ENCODE measurements around the gene ARHGAP19. TPM values are rescaled to one million over a fixed set of nuclear protein-coding genes. Genes with fewer than 3 reads are reported as not detected.

ARHGAP19 gene
- total RNA-seq, 1 experiment from 2014 or later, result 59.0 TPM

DNA sequence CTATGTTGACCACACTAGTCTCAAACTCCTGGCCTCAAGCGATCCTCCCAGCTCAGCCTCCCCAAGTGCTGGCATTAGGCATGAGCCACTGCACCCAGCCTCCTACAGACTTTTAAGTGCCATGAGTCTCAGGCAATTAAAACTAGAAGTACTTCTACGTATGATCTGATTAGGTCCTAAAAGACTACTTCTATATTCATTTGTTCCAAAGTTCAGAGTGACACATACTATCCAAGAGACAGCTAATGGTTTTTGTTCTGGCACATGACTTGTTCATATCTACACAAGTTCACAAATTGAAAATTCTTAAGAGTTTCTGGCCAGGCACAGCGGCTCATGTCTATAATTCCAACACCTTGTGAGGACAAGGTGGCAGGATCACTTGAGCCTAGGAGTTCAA, 11.7 kb downstream of the ARHGAP19 start:
- peaks cover 21% of the 10 kb centered on the region for H3K4me1 ChIP-seq (ENCODE audit: insufficient read depth, low read length, poor library complexity, severe bottlenecking)
- ChIA-PET POLR2A (ENCODE audit: low non-redundant PET) (no interaction called here), CTCF (no interaction called here)
- no TSS peak for BruUV-seq (replicated peaks)
- H3K4me3 ChIP-seq (ENCODE audit: low read depth, low read length, poor library complexity, severe bottlenecking), result no peak overlapping the region
- DNase-seq (ENCODE audit: low spot score), result no peak
- H3K27ac ChIP-seq (ENCODE audit: low read depth, low read length, poor library complexity, severe bottlenecking), result no peak overlapping the region
- no peaks in the 10 kb centered on the region for H3K27me3 ChIP-seq (replicated peaks; ENCODE audit: insufficient read depth, low read depth, low read length, poor library complexity)
- H3K9me3 ChIP-seq (ENCODE audit: low read depth, low read length, poor library complexity, severe bottlenecking), result no peaks in the 10 kb centered on the region
- TF ChIP-seq EZH2 (IDR thresholded peaks at IDR 0.05; ENCODE audit: borderline replicate concordance, low read depth, low read length, poor library complexity, severe bottlenecking), result no peak
- TF ChIP-seq, protein P1, sequence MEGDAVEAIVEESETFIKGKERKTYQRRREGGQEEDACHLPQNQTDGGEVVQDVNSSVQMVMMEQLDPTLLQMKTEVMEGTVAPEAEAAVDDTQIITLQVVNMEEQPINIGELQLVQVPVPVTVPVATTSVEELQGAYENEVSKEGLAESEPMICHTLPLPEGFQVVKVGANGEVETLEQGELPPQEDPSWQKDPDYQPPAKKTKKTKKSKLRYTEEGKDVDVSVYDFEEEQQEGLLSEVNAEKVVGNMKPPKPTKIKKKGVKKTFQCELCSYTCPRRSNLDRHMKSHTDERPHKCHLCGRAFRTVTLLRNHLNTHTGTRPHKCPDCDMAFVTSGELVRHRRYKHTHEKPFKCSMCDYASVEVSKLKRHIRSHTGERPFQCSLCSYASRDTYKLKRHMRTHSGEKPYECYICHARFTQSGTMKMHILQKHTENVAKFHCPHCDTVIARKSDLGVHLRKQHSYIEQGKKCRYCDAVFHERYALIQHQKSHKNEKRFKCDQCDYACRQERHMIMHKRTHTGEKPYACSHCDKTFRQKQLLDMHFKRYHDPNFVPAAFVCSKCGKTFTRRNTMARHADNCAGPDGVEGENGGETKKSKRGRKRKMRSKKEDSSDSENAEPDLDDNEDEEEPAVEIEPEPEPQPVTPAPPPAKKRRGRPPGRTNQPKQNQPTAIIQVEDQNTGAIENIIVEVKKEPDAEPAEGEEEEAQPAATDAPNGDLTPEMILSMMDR (conservative IDR thresholded peaks at IDR 0.05; ENCODE audit: low read depth, low read length), result no peak
- no peaks in the 10 kb centered on the region for H3K36me3 ChIP-seq (ENCODE audit: insufficient read depth, low read length, poor library complexity, severe bottlenecking)
- intact Hi-C loops (cut with micrococcal nuclease; ENCODE audit: unreplicated experiment), result no loop called here

DNA sequence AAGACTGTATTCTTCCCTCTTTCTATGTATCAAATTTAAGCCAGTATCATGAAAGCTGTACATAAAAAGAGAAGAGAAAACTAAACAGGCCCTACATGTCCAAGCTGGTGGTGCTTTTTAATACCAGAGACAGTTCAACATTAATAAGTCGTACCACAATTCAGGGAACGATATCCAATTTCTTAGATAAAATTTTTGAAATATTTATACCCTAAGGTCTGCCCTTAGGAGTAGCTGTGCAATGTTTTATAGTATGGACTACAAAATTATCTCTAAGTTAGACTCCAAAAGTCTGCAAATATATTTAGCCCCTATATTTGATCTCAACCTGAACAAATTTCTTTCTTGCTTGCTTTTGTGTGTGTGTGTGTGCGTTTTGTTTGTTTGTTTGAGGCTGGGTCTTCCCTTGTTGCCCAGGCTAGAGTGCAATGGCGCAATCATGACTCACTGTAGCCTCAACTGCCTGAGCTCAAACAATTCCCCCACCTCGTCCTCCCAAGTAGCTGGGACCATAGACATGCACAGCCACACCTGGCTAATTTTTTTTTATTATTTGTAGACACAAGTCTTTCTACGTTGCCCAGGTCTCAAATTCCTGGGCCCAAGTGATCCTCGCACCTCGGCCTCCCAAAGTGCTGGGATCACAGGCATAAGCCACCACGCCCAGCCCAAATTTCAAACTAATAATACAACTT, 13.2 kb downstream of the ARHGAP19 start:
- no peaks in the 10 kb centered on the region for H3K9me3 ChIP-seq (ENCODE audit: low read depth, low read length, poor library complexity, severe bottlenecking)
- intact Hi-C loops (cut with micrococcal nuclease; ENCODE audit: unreplicated experiment), result loop anchor here (5.0 kb wide), 1 partner anchor 53 kb away; the partner anchor contains the start of gene FRAT2
- peak overlapping the region; percentile 80 for H3K27ac ChIP-seq (ENCODE audit: low read depth, low read length, poor library complexity, severe bottlenecking)
- H3K4me3 ChIP-seq (ENCODE audit: low read depth, low read length, poor library complexity, severe bottlenecking), result no peak overlapping the region
- DNase-seq (ENCODE audit: low spot score), result no peak
- no peaks in the 10 kb centered on the region for H3K36me3 ChIP-seq (ENCODE audit: insufficient read depth, low read length, poor library complexity, severe bottlenecking)
- BruUV-seq (replicated peaks), result no TSS peak
- no peaks in the 10 kb centered on the region for H3K27me3 ChIP-seq (replicated peaks; ENCODE audit: insufficient read depth, low read depth, low read length, poor library complexity)
- ChIA-PET CTCF (interaction anchor here (0.7 to 2.0 kb wide), 3 partner anchors 54 to 596 kb away, joined by 3 to 14 read pairs (median 4); no protein-coding TSS in a partner anchor), POLR2A (ENCODE audit: low non-redundant PET) (no interaction called here)
- H3K4me1 ChIP-seq (ENCODE audit: insufficient read depth, low read length, poor library complexity, severe bottlenecking), result peaks cover 21% of the 10 kb centered on the region
- TF ChIP-seq, protein P1 (conservative IDR thresholded peaks at IDR 0.05; ENCODE audit: low read depth, low read length), result no peak
- no peak for TF ChIP-seq EZH2 (IDR thresholded peaks at IDR 0.05; ENCODE audit: borderline replicate concordance, low read depth, low read length, poor library complexity, severe bottlenecking)

DNA sequence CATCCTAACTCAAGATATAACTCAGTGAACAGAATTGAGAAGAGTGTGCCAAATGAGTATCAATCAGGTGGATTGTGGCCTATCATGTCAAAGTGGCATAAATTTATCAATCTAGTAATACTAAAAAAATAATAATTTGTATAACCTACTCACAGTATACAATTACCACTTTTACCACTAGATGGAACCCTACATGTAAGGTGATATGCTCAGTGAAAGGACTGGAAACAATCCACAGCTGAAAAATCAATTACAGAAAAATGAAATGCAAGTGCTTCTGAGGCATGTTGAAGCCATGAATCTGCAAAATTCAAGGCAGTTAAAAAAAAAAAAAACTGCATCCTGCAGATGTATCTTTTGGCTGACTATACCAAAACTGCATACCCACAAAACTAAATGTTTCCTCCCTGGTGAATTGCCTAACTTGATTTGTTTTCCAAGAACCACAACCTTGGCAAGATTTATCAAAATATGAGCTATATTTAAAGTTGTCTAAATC, 13.9 kb downstream of the ARHGAP19 start:
- CTCF ChIA-PET, result interaction anchor here (0.7 to 2.0 kb wide), 3 partner anchors 54 to 597 kb away, joined by 3 to 14 read pairs (median 4); no protein-coding TSS in a partner anchor
- BruUV-seq (replicated peaks), result no TSS peak

More for the DNA sequence above, 13.9 kb downstream of the ARHGAP19 start:
- POLR2A ChIA-PET (ENCODE audit: low non-redundant PET), result interaction anchor here (0.6 kb wide), 1 partner anchor 10 kb away, joined by 5 read pairs; no protein-coding TSS in a partner anchor
- TF ChIP-seq, protein P1 (conservative IDR thresholded peaks at IDR 0.05; ENCODE audit: low read depth, low read length), result peak; percentile 69
- TF ChIP-seq EZH2 (IDR thresholded peaks at IDR 0.05; ENCODE audit: borderline replicate concordance, low read depth, low read length, poor library complexity, severe bottlenecking), result no peak
- Histone ChIP-seq H3K4me1 (ENCODE audit: insufficient read depth, low read length, poor library complexity, severe bottlenecking) (peaks cover 21% of the 10 kb centered on the region), H3K27me3 (replicated peaks; ENCODE audit: insufficient read depth, low read depth, low read length, poor library complexity) (no peaks in the 10 kb centered on the region), H3K36me3 (ENCODE audit: insufficient read depth, low read length, poor library complexity, severe bottlenecking) (peaks cover 2% of the 10 kb centered on the region), H3K27ac (ENCODE audit: low read depth, low read length, poor library complexity, severe bottlenecking) (peak overlapping the region; percentile 80), H3K4me3 (ENCODE audit: low read depth, low read length, poor library complexity, severe bottlenecking) (no peak overlapping the region), H3K9me3 (ENCODE audit: low read depth, low read length, poor library complexity, severe bottlenecking) (no peaks in the 10 kb centered on the region)
- peak; percentile 80 for DNase-seq (ENCODE audit: low spot score)
- intact Hi-C loops (cut with micrococcal nuclease; ENCODE audit: unreplicated experiment), result loop anchor here (5.0 kb wide), 1 partner anchor 54 kb away; the partner anchor contains the start of gene FRAT2

Data from A673 (cell line).